ENCODE data around the gene CACNA1A. TPM values are rescaled to one million over a fixed set of nuclear protein-coding genes. Genes with fewer than 3 reads are reported as not detected.

CACNA1A gene
- total RNA-seq, 2 experiments from 2014 or later: 0.30 to 0.45 TPM

GRCh38 chr19:13208672-13209483, 297.4 kb downstream of the CACNA1A start:
- CTCF ChIA-PET: interaction anchor here (0.8 kb wide), 2 partner anchors 53 to 59 kb away, joined by 3 read pairs; partner anchors contain the start of genes IER2 and STX10
- no peak for TF ChIP-seq CTCF (IDR thresholded peaks at IDR 0.05)
- POLR2A ChIA-PET: interaction anchor here (0.7 to 1.6 kb wide), 5 partner anchors 41 to 403 kb away, joined by 3 to 10 read pairs (median 3); partner anchors contain the start of gene RNASEH2A
- intact Hi-C loops (cut with DNase I, micrococcal nuclease): no loop called here
- Mint-ChIP-seq H3K27ac (peak overlapping the region; percentile 94), H3K9me3 (no peaks in the 10 kb centered on the region), H3K36me3 (ENCODE audit: low read depth) (no peaks in the 10 kb centered on the region), H3K4me1 (ENCODE audit: low read depth) (peaks cover 20% of the 10 kb centered on the region), H3K4me3 (peak overlapping the region; percentile 25), H3K27me3 (no peaks in the 10 kb centered on the region)
- ATAC-seq (ENCODE audit: poor library complexity) (no peak), DNase-seq (no peak)
- H3K27me3 ChIP-seq (ENCODE audit: control insufficient read depth in 1 of 2, insufficient read depth in 2 of 2, low read length in 2 of 2): no peaks in the 10 kb centered on the region
- no peaks in the 10 kb centered on the region for H3K36me3 ChIP-seq (ENCODE audit: insufficient read depth, low read length)
- peak overlapping the region; percentile 55 for H3K4me3 ChIP-seq (ENCODE audit: low read length)
- H3K9me3 ChIP-seq (ENCODE audit: control insufficient read depth in 1 of 2, insufficient read depth in 1 of 2, low read length in 2 of 2): no peaks in the 10 kb centered on the region
- H3K27ac ChIP-seq (ENCODE audit: low read depth in 1 of 2, low read length in 2 of 2): peak overlapping the region in 1 of 2 donors; percentile 50
- H3K4me1 ChIP-seq (ENCODE audit: insufficient read depth, low read length): peaks cover 22% of the 10 kb centered on the region

GRCh38 chr19:13207846-13208671, 298.2 kb downstream of the CACNA1A start:
- peak overlapping the region; percentile 97 for H3K4me3 Mint-ChIP-seq

More at GRCh38 chr19:13207846-13208671, 298.2 kb downstream of the CACNA1A start:
- CTCF ChIA-PET: interaction anchor here (0.8 kb wide), 2 partner anchors 53 to 58 kb away, joined by 3 read pairs; partner anchors contain the start of genes IER2 and STX10
- no peak for TF ChIP-seq CTCF (IDR thresholded peaks at IDR 0.05)
- Histone ChIP-seq H3K36me3 (ENCODE audit: insufficient read depth, low read length) (no peaks in the 10 kb centered on the region), H3K9me3 (ENCODE audit: control insufficient read depth in 1 of 2, insufficient read depth in 1 of 2, low read length in 2 of 2) (no peaks in the 10 kb centered on the region), H3K4me3 (ENCODE audit: low read length) (peak overlapping the region; percentile 55), H3K4me1 (ENCODE audit: insufficient read depth, low read length) (peaks cover 19% of the 10 kb centered on the region), H3K27me3 (ENCODE audit: control insufficient read depth in 1 of 2, insufficient read depth in 2 of 2, low read length in 2 of 2) (no peaks in the 10 kb centered on the region), H3K27ac (ENCODE audit: low read depth in 1 of 2, low read length in 2 of 2) (peak overlapping the region in 1 of 2 donors; percentile 50)
- DNase-seq: peak in 13 of 14 experiments; percentile 30 to 77 (median 41)
- no peaks in the 10 kb centered on the region for H3K27me3 Mint-ChIP-seq
- H3K4me1 Mint-ChIP-seq (ENCODE audit: low read depth): peaks cover 17% of the 10 kb centered on the region
- no peaks in the 10 kb centered on the region for H3K36me3 Mint-ChIP-seq (ENCODE audit: low read depth)
- intact Hi-C loops (cut with DNase I, micrococcal nuclease): no loop called here
- POLR2A ChIA-PET: interaction anchor here (0.7 to 1.6 kb wide), 4 partner anchors 40 to 402 kb away, joined by 3 to 10 read pairs (median 4); partner anchors contain the start of gene RNASEH2A
- H3K27ac Mint-ChIP-seq: peak overlapping the region; percentile 94
- peak; percentile 63 for ATAC-seq (ENCODE audit: poor library complexity)
- no peaks in the 10 kb centered on the region for H3K9me3 Mint-ChIP-seq
